ENCODE results near the gene INPP5D.

INPP5D gene

GRCh38 chr2:233012301-233012971 lies 47.7 kb upstream of the INPP5D start:
- no peak for TF ChIP-seq EZH2phosphoT487 (IDR thresholded peaks at IDR 0.05; ENCODE audit: low read depth)
- TF ChIP-seq CTCF (IDR thresholded peaks at IDR 0.05; ENCODE audit: low read depth, low read length), result no peak
- no peaks in the 10 kb centered on the region for H4K20me1 ChIP-seq (ENCODE audit: insufficient read depth, low read length)
- no peak overlapping the region for H3K4me2 ChIP-seq (ENCODE audit: low read length)
- no peaks in the 10 kb centered on the region for H3K36me3 ChIP-seq (replicated peaks; ENCODE audit: low read depth, low read length)
- H3K79me2 ChIP-seq (ENCODE audit: low read length), result no peaks in the 10 kb centered on the region
- H3K4me3 ChIP-seq (ENCODE audit: low read length), result no peak overlapping the region
- no peak overlapping the region for H2AFZ ChIP-seq (ENCODE audit: low read depth, low read length)
- H3K27ac ChIP-seq (ENCODE audit: low read length), result no peak overlapping the region
- H3K27me3 ChIP-seq (ENCODE audit: low read depth, low read length), result no peaks in the 10 kb centered on the region
- H3K9me3 ChIP-seq (ENCODE audit: insufficient read depth, low read length), result no peaks in the 10 kb centered on the region
- no peak overlapping the region for H3K9ac ChIP-seq (ENCODE audit: low read length)
- H3K4me1 ChIP-seq (ENCODE audit: low read length), result no peaks in the 10 kb centered on the region

- H3K9me3 ChIP-seq (ENCODE audit: insufficient read depth, low read length), result no peaks in the 10 kb centered on the region
- H3K79me2 ChIP-seq (ENCODE audit: low read length), result no peaks in the 10 kb centered on the region
- no peak within 1 kb of the TSS for H3K4me2 ChIP-seq (ENCODE audit: low read length)
- no peak within 1 kb of the TSS for H3K9ac ChIP-seq (ENCODE audit: low read length)
- H3K36me3 ChIP-seq (replicated peaks; ENCODE audit: low read depth, low read length), result no peaks in the 10 kb centered on the region
- no peak within 1 kb of the TSS for H2AFZ ChIP-seq (ENCODE audit: low read depth, low read length)
- no peaks in the 10 kb centered on the region for H3K4me1 ChIP-seq (ENCODE audit: low read length)
- H3K27ac ChIP-seq (ENCODE audit: low read length), result no peak within 1 kb of the TSS
- no peaks in the 10 kb centered on the region for H3K27me3 ChIP-seq (ENCODE audit: low read depth, low read length)
- no peak within 1 kb of the TSS for H3K4me3 ChIP-seq (ENCODE audit: low read length)
- H4K20me1 ChIP-seq (ENCODE audit: insufficient read depth, low read length), result no peaks in the 10 kb centered on the region
- TF ChIP-seq CTCF (IDR thresholded peaks at IDR 0.05; ENCODE audit: low read depth, low read length) (no peak), EZH2phosphoT487 (IDR thresholded peaks at IDR 0.05; ENCODE audit: low read depth) (no peak)
Observed at GRCh38 chr2:233013027-233013461, 47.1 kb upstream of the INPP5D start, which contains the start of gene NGEF. NGEF (minus strand) TSS chr2:233013256; CDS start chr2:232974890, 38,366 bp downstream.

- no peak overlapping the region for H3K27ac ChIP-seq (ENCODE audit: low read length)
- no peak overlapping the region for H3K4me2 ChIP-seq (ENCODE audit: low read length)
- no peaks in the 10 kb centered on the region for H3K79me2 ChIP-seq (ENCODE audit: low read length)
- TF ChIP-seq EZH2phosphoT487 (IDR thresholded peaks at IDR 0.05; ENCODE audit: low read depth), result no peak
- no peak for TF ChIP-seq CTCF (IDR thresholded peaks at IDR 0.05; ENCODE audit: low read depth, low read length)
- no peak overlapping the region for H2AFZ ChIP-seq (ENCODE audit: low read depth, low read length)
- H4K20me1 ChIP-seq (ENCODE audit: insufficient read depth, low read length), result no peaks in the 10 kb centered on the region
- no peaks in the 10 kb centered on the region for H3K36me3 ChIP-seq (replicated peaks; ENCODE audit: low read depth, low read length)
- no peak overlapping the region for H3K9ac ChIP-seq (ENCODE audit: low read length)
- H3K27me3 ChIP-seq (ENCODE audit: low read depth, low read length), result no peaks in the 10 kb centered on the region
- no peak overlapping the region for H3K4me3 ChIP-seq (ENCODE audit: low read length)
- no peaks in the 10 kb centered on the region for H3K9me3 ChIP-seq (ENCODE audit: insufficient read depth, low read length)
- no peaks in the 10 kb centered on the region for H3K4me1 ChIP-seq (ENCODE audit: low read length)
Observed at GRCh38 chr2:233013650-233014049, 46.5 kb upstream of the INPP5D start.

- Histone ChIP-seq H4K20me1 (ENCODE audit: insufficient read depth, low read length) (no peaks in the 10 kb centered on the region), H3K36me3 (replicated peaks; ENCODE audit: low read depth, low read length) (no peaks in the 10 kb centered on the region), H3K27ac (ENCODE audit: low read length) (no peak overlapping the region), H3K4me2 (ENCODE audit: low read length) (no peak overlapping the region), H3K79me2 (ENCODE audit: low read length) (no peaks in the 10 kb centered on the region), H3K9ac (ENCODE audit: low read length) (no peak overlapping the region), H3K4me3 (ENCODE audit: low read length) (no peak overlapping the region), H3K27me3 (ENCODE audit: low read depth, low read length) (no peaks in the 10 kb centered on the region), H2AFZ (ENCODE audit: low read depth, low read length) (no peak overlapping the region), H3K9me3 (ENCODE audit: insufficient read depth, low read length) (no peaks in the 10 kb centered on the region), H3K4me1 (ENCODE audit: low read length) (no peaks in the 10 kb centered on the region)
- no peak for TF ChIP-seq EZH2phosphoT487 (IDR thresholded peaks at IDR 0.05; ENCODE audit: low read depth)
- TF ChIP-seq CTCF (IDR thresholded peaks at IDR 0.05; ENCODE audit: low read depth, low read length), result no peak
Observed at GRCh38 chr2:233015019-233015645, 45.0 kb upstream of the INPP5D start.

All from OCI-LY3 (cell line).